ENCODE measurements around the gene VWA5A.

Gene VWA5A

GRCh38 chr11:124183068-124183467, 67.8 kb downstream of the VWA5A start, which contains the start of gene OR10D3:
OR10D3 (plus strand) TSS chr11:124183345; CDS start chr11:124185270, 1,925 bp downstream.
- H3K27ac ChIP-seq (ENCODE audit: insufficient read depth, low read length, poor library complexity, severe bottlenecking): no peak within 1 kb of the TSS
- no peaks in the 10 kb centered on the region for H3K36me3 ChIP-seq (ENCODE audit: control insufficient read depth, insufficient read depth, low read length)
- no peak within 1 kb of the TSS for H3K4me3 ChIP-seq (ENCODE audit: insufficient read depth, low read depth, low read length, poor library complexity, severe bottlenecking)
- no peaks in the 10 kb centered on the region for H3K4me1 ChIP-seq (ENCODE audit: control insufficient read depth, insufficient read depth, low read length, poor library complexity, severe bottlenecking)
- DNase-seq: no peak
- no peaks in the 10 kb centered on the region for H3K9me3 ChIP-seq (ENCODE audit: control insufficient read depth, low read length)
- no peaks in the 10 kb centered on the region for H3K27me3 ChIP-seq (replicated peaks; ENCODE audit: control insufficient read depth, insufficient read depth, low read length, poor library complexity, severe bottlenecking)

GRCh38 chr11:124190298-124191139, 75.3 kb downstream of the VWA5A start:
- Histone ChIP-seq H3K9me3 (ENCODE audit: control insufficient read depth, low read length) (no peaks in the 10 kb centered on the region), H3K36me3 (ENCODE audit: control insufficient read depth, insufficient read depth, low read length) (no peaks in the 10 kb centered on the region), H3K4me3 (ENCODE audit: insufficient read depth, low read depth, low read length, poor library complexity, severe bottlenecking) (no peak overlapping the region)

GRCh38 chr11:124193221-124194010, 78.2 kb downstream of the VWA5A start:
- no peak overlapping the region for H3K4me3 ChIP-seq (ENCODE audit: insufficient read depth, low read depth, low read length, poor library complexity, severe bottlenecking)
- H3K27me3 ChIP-seq (replicated peaks; ENCODE audit: control insufficient read depth, insufficient read depth, low read length, poor library complexity, severe bottlenecking): no peaks in the 10 kb centered on the region
- no peaks in the 10 kb centered on the region for H3K9me3 ChIP-seq (ENCODE audit: control insufficient read depth, low read length)
- no peaks in the 10 kb centered on the region for H3K36me3 ChIP-seq (ENCODE audit: control insufficient read depth, insufficient read depth, low read length)
- H3K4me1 ChIP-seq (ENCODE audit: control insufficient read depth, insufficient read depth, low read length, poor library complexity, severe bottlenecking): no peaks in the 10 kb centered on the region
- H3K27ac ChIP-seq (ENCODE audit: insufficient read depth, low read length, poor library complexity, severe bottlenecking): no peak overlapping the region
- DNase-seq: no peak

More at GRCh38 chr11:124190298-124191139, 75.3 kb downstream of the VWA5A start:
- Histone ChIP-seq H3K27me3 (replicated peaks; ENCODE audit: control insufficient read depth, insufficient read depth, low read length, poor library complexity, severe bottlenecking) (no peaks in the 10 kb centered on the region), H3K4me1 (ENCODE audit: control insufficient read depth, insufficient read depth, low read length, poor library complexity, severe bottlenecking) (no peaks in the 10 kb centered on the region), H3K27ac (ENCODE audit: insufficient read depth, low read length, poor library complexity, severe bottlenecking) (no peak overlapping the region)
- DNase-seq: no peak

GRCh38 chr11:124194293-124195188, 79.3 kb downstream of the VWA5A start:
- no peaks in the 10 kb centered on the region for H3K4me1 ChIP-seq (ENCODE audit: control insufficient read depth, insufficient read depth, low read length, poor library complexity, severe bottlenecking)
- no peak overlapping the region for H3K4me3 ChIP-seq (ENCODE audit: insufficient read depth, low read depth, low read length, poor library complexity, severe bottlenecking)
- H3K27me3 ChIP-seq (replicated peaks; ENCODE audit: control insufficient read depth, insufficient read depth, low read length, poor library complexity, severe bottlenecking): no peaks in the 10 kb centered on the region
- no peaks in the 10 kb centered on the region for H3K36me3 ChIP-seq (ENCODE audit: control insufficient read depth, insufficient read depth, low read length)
- no peak overlapping the region for H3K27ac ChIP-seq (ENCODE audit: insufficient read depth, low read length, poor library complexity, severe bottlenecking)
- no peak for DNase-seq
- no peaks in the 10 kb centered on the region for H3K9me3 ChIP-seq (ENCODE audit: control insufficient read depth, low read length)

GRCh38 chr11:124195189-124195734, 80.0 kb downstream of the VWA5A start:
- no peaks in the 10 kb centered on the region for H3K9me3 ChIP-seq (ENCODE audit: control insufficient read depth, low read length)
- peak in 1 of 3 donors; percentile 3 for DNase-seq
- no peaks in the 10 kb centered on the region for H3K36me3 ChIP-seq (ENCODE audit: control insufficient read depth, insufficient read depth, low read length)

More at GRCh38 chr11:124195189-124195734, 80.0 kb downstream of the VWA5A start:
- no peaks in the 10 kb centered on the region for H3K27me3 ChIP-seq (replicated peaks; ENCODE audit: control insufficient read depth, insufficient read depth, low read length, poor library complexity, severe bottlenecking)
- H3K4me3 ChIP-seq (ENCODE audit: insufficient read depth, low read depth, low read length, poor library complexity, severe bottlenecking): no peak overlapping the region
- H3K4me1 ChIP-seq (ENCODE audit: control insufficient read depth, insufficient read depth, low read length, poor library complexity, severe bottlenecking): no peaks in the 10 kb centered on the region
- no peak overlapping the region for H3K27ac ChIP-seq (ENCODE audit: insufficient read depth, low read length, poor library complexity, severe bottlenecking)
